ENCODE data around the gene ACE2. TPM values are rescaled to one million over a fixed set of nuclear protein-coding genes. Genes with fewer than 3 reads are reported as not detected.

ACE2 gene
- polyA plus RNA-seq, 1 of the 3 experiments (the other 2 are of a cell fraction), result not detected

GRCh38 chrX:15524417-15524816 is 76.3 kb downstream of the ACE2 start:
- ChIA-PET CTCF (interaction anchor here (1.2 kb wide), 1 partner anchor 26 kb away, joined by 6 read pairs; no protein-coding TSS in a partner anchor), POLR2A (no interaction called here)
- DNase-seq, result no peak
- Histone ChIP-seq H3K9me2 (no peaks in the 10 kb centered on the region), H3K27ac (ENCODE audit: low read depth in 2 of 2, low read length in 1 of 2) (no peak overlapping the region), H3K4me1 (ENCODE audit: control insufficient read depth in 1 of 2, insufficient read depth in 2 of 2, low read depth in 1 of 2, low read length in 1 of 2) (no peaks in the 10 kb centered on the region), H3K27me3 (ENCODE audit: insufficient read depth) (no peaks in the 10 kb centered on the region), H2AFZ (ENCODE audit: low read depth) (no peak overlapping the region), H3K9ac (no peak overlapping the region), H3K36me3 (replicated peaks in 1 of 2; ENCODE audit: control insufficient read depth in 1 of 2, insufficient read depth in 2 of 2, low read length in 1 of 2) (no peaks in the 10 kb centered on the region), H3K4me3 (ENCODE audit: low read depth in 2 of 2, low read length in 1 of 2) (no peak overlapping the region), H4K20me1 (ENCODE audit: insufficient read depth) (no peaks in the 10 kb centered on the region), H3K9me3 (no peaks in the 10 kb centered on the region), H3K4me2 (no peak overlapping the region), H3K79me2 (ENCODE audit: insufficient read depth) (no peaks in the 10 kb centered on the region), H3F3A (replicated peaks; ENCODE audit: insufficient read depth) (no peaks in the 10 kb centered on the region)
- no peak for TF ChIP-seq RFX5 (IDR thresholded peaks at IDR 0.05; ENCODE audit: low read length)
- TF ChIP-seq TCF12 (IDR thresholded peaks at IDR 0.05), result 0 out of 2 replicates have a peak, but pooled peaks have one; percentile 10
- 0 out of 2 replicates have a peak, but pooled peaks have one; percentile 4 for TF ChIP-seq NFIC (IDR thresholded peaks at IDR 0.05; ENCODE audit: borderline replicate concordance)
- TF ChIP-seq EZH2phosphoT487 (IDR thresholded peaks at IDR 0.05; ENCODE audit: borderline replicate concordance, low read depth), result no peak

GRCh38 chrX:15523088-15523487 is 77.7 kb downstream of the ACE2 start:
- H3K4me1 ChIP-seq (ENCODE audit: control insufficient read depth in 1 of 2, insufficient read depth in 2 of 2, low read depth in 1 of 2, low read length in 1 of 2), result no peaks in the 10 kb centered on the region
- H3K27ac ChIP-seq (ENCODE audit: low read depth in 2 of 2, low read length in 1 of 2), result no peak overlapping the region
- H4K20me1 ChIP-seq (ENCODE audit: insufficient read depth), result no peaks in the 10 kb centered on the region
- H3K4me2 ChIP-seq, result no peak overlapping the region
- no peaks in the 10 kb centered on the region for H3K36me3 ChIP-seq (replicated peaks in 1 of 2; ENCODE audit: control insufficient read depth in 1 of 2, insufficient read depth in 2 of 2, low read length in 1 of 2)
- H2AFZ ChIP-seq (ENCODE audit: low read depth), result no peak overlapping the region
- no peak overlapping the region for H3K4me3 ChIP-seq (ENCODE audit: low read depth in 2 of 2, low read length in 1 of 2)
- no peaks in the 10 kb centered on the region for H3K9me2 ChIP-seq
- TF ChIP-seq RCOR1 (IDR thresholded peaks at IDR 0.05; ENCODE audit: low read length) (no peak), FOXM1 (IDR thresholded peaks at IDR 0.05; ENCODE audit: low read depth) (no peak)
- H3K27me3 ChIP-seq (ENCODE audit: insufficient read depth), result no peaks in the 10 kb centered on the region
- H3F3A ChIP-seq (replicated peaks; ENCODE audit: insufficient read depth), result no peaks in the 10 kb centered on the region
- no peak overlapping the region for H3K9ac ChIP-seq
- ChIA-PET CTCF (interaction anchor here (1.2 kb wide), 1 partner anchor 25 kb away, joined by 6 read pairs; no protein-coding TSS in a partner anchor), POLR2A (no interaction called here)
- H3K9me3 ChIP-seq, result no peaks in the 10 kb centered on the region
- DNase-seq, result no peak
- no peaks in the 10 kb centered on the region for H3K79me2 ChIP-seq (ENCODE audit: insufficient read depth)

- Histone ChIP-seq H3K4me2 (no peak overlapping the region), H3K79me2 (ENCODE audit: insufficient read depth) (no peaks in the 10 kb centered on the region), H3K4me3 (ENCODE audit: low read depth in 2 of 2, low read length in 1 of 2) (no peak overlapping the region), H3K27me3 (ENCODE audit: insufficient read depth) (no peaks in the 10 kb centered on the region), H4K20me1 (ENCODE audit: insufficient read depth) (no peaks in the 10 kb centered on the region), H3K9me2 (no peaks in the 10 kb centered on the region), H3K36me3 (replicated peaks in 1 of 2; ENCODE audit: control insufficient read depth in 1 of 2, insufficient read depth in 2 of 2, low read length in 1 of 2) (no peaks in the 10 kb centered on the region), H3K9ac (no peak overlapping the region), H2AFZ (ENCODE audit: low read depth) (no peak overlapping the region), H3F3A (replicated peaks; ENCODE audit: insufficient read depth) (no peaks in the 10 kb centered on the region), H3K9me3 (no peaks in the 10 kb centered on the region), H3K4me1 (ENCODE audit: control insufficient read depth in 1 of 2, insufficient read depth in 2 of 2, low read depth in 1 of 2, low read length in 1 of 2) (no peaks in the 10 kb centered on the region), H3K27ac (ENCODE audit: low read depth in 2 of 2, low read length in 1 of 2) (no peak overlapping the region)
- ChIA-PET POLR2A (no interaction called here), CTCF (no interaction called here)
- no peak for DNase-seq
- 64% methylated on average over 3 of the region's 3 CpGs for WGBS (ENCODE audit: low lambda C conversion rate)
- no peak for TF ChIP-seq YY1 (IDR thresholded peaks at IDR 0.05; ENCODE audit: low read depth)
- TF ChIP-seq TEAD4 (IDR thresholded peaks at IDR 0.05; ENCODE audit: borderline replicate concordance, insufficient read depth), result no peak
- TF ChIP-seq POLR2AphosphoS5 (IDR thresholded peaks at IDR 0.05; ENCODE audit: low read depth, low read length), result no peak
- TF ChIP-seq NRF1 (IDR thresholded peaks at IDR 0.05; ENCODE audit: low read depth, low read length), result no peak
- TF ChIP-seq MAX (IDR thresholded peaks at IDR 0.05; ENCODE audit: low read depth), result no peak
- no peak for TF ChIP-seq TCF12 (IDR thresholded peaks at IDR 0.05)
- no peak for TF ChIP-seq USF1 (IDR thresholded peaks at IDR 0.05; ENCODE audit: borderline replicate concordance, low read depth)
- no peak for TF ChIP-seq JUND (IDR thresholded peaks at IDR 0.05)
- no peak for TF ChIP-seq SMC3 (IDR thresholded peaks at IDR 0.05; ENCODE audit: low read depth, low read length)
- TF ChIP-seq REST (IDR thresholded peaks at IDR 0.05; ENCODE audit: low read depth, low read length), result no peak
- TF ChIP-seq TAF1 (IDR thresholded peaks at IDR 0.05; ENCODE audit: borderline replicate concordance, low read depth, low read length), result no peak
- TF ChIP-seq IRF3 (IDR thresholded peaks at IDR 0.05; ENCODE audit: low read depth, low read length), result no peak
- no peak for TF ChIP-seq FOXJ3 (CRISPR knock-in tag; IDR thresholded peaks at IDR 0.05)
- no peak for TF ChIP-seq MEF2A (IDR thresholded peaks at IDR 0.05; ENCODE audit: borderline replicate concordance, low read depth)
- no peak for TF ChIP-seq RXRA (IDR thresholded peaks at IDR 0.05; ENCODE audit: borderline replicate concordance, low read depth)
These were observed 78.3 kb downstream of the ACE2 start for GRCh38 chrX:15522464-15522863.

All from SK-N-SH (cell line).